Measurements from ENCODE around the gene AUTS2.

The AUTS2 gene

DNA sequence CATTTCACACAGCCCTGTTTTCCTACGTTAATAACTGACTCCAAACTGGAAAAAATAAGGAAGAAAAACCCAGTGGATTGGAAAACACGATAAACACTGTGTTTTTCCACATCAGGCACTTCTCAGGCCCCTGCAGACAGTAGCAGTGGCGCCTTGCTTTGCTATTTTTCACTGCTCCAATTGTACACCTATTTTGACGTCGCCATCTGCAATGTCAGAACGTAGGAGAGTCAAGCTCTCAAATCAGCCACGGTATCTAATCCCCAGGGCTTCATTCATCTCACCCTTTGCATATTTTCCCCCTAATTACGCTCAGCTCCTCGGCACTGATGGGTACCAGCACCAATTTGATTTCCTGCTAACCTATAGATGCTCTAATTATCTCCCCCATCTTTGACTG is 1195.5 kb downstream of the AUTS2 start:
- TF ChIP-seq, protein P1, sequence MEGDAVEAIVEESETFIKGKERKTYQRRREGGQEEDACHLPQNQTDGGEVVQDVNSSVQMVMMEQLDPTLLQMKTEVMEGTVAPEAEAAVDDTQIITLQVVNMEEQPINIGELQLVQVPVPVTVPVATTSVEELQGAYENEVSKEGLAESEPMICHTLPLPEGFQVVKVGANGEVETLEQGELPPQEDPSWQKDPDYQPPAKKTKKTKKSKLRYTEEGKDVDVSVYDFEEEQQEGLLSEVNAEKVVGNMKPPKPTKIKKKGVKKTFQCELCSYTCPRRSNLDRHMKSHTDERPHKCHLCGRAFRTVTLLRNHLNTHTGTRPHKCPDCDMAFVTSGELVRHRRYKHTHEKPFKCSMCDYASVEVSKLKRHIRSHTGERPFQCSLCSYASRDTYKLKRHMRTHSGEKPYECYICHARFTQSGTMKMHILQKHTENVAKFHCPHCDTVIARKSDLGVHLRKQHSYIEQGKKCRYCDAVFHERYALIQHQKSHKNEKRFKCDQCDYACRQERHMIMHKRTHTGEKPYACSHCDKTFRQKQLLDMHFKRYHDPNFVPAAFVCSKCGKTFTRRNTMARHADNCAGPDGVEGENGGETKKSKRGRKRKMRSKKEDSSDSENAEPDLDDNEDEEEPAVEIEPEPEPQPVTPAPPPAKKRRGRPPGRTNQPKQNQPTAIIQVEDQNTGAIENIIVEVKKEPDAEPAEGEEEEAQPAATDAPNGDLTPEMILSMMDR (IDR thresholded peaks at IDR 0.05; ENCODE audit: control insufficient read depth, extremely low read depth, insufficient read depth) = no peak
- H3K4me3 ChIP-seq (ENCODE audit: low read depth, low read length) = no peak overlapping the region
- DNase-seq (ENCODE audit: low read depth) = no peak

DNA sequence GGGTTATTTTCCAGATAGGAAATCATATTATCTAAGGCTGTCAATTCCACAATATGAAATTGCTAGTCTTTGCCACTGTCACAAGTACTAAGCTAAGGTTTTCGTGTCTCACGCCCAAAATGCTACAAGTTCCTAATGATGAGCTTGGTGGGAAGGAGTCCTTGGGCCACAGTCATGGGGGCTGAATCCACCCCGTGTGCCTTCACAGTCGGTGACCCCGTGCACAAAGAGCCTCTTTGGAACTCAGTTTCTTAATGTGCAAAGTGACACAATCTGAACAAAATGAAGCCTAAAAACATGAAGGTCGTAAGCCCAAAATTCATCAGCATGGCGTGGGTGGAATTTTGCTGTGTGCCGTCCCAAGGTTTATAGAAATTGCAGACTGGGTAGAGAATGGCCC is 1196.7 kb downstream of the AUTS2 start:
- TF ChIP-seq, protein P1 (IDR thresholded peaks at IDR 0.05; ENCODE audit: control insufficient read depth, extremely low read depth, insufficient read depth) = no peak
- H3K4me3 ChIP-seq (ENCODE audit: low read depth, low read length) = no peak overlapping the region
- DNase-seq (ENCODE audit: low read depth) = no peak

DNA sequence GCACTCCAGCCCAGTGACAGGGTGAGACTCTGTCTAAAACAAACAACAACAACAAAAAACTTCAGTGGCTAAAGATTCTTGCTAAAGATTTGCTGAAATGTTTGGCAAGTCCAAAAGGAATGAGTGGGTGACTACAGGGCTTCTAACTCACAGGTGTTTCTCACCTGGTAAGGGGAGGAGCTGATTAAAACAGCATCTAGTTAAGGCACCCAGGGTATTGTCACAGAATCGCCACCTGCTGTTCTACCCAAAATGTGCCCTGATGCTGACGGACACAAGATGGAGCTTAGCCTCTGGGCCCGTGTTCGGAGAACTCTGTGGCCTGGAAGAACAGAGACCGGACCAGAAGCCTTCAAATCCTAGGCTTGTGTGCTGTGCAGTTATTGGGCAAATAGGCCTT is 1197.7 kb downstream of the AUTS2 start:
- no peak for DNase-seq (ENCODE audit: low read depth)
- TF ChIP-seq, protein P1 (IDR thresholded peaks at IDR 0.05; ENCODE audit: control insufficient read depth, extremely low read depth, insufficient read depth) = no peak

DNA sequence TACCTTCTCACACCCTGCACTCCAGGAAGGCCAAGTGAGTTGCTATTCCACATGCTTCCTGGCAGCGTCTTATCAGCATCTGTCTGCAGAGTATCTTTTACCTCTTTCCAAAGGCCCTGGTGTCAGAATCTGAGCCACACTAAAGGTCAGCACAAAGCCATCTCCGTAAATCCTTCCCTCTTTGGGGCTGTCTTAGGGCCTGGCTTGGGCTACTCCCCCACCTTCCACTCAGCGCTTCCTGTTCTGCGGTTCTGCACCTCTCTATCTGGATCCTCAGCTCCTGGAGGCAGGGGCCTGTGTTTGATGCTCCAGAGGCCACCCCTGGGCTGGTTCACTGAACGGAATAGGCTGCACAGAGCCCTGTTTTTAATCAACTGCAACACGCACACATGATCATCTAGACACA is 1198.8 kb downstream of the AUTS2 start:
- TF ChIP-seq, protein P1 (IDR thresholded peaks at IDR 0.05; ENCODE audit: control insufficient read depth, extremely low read depth, insufficient read depth) = no peak
- no peak overlapping the region for H3K4me3 ChIP-seq (ENCODE audit: low read depth, low read length)
- no peak for DNase-seq (ENCODE audit: low read depth)

More for the DNA sequence above, 1197.7 kb downstream of the AUTS2 start:
- H3K4me3 ChIP-seq (ENCODE audit: low read depth, low read length) = no peak overlapping the region

DNA sequence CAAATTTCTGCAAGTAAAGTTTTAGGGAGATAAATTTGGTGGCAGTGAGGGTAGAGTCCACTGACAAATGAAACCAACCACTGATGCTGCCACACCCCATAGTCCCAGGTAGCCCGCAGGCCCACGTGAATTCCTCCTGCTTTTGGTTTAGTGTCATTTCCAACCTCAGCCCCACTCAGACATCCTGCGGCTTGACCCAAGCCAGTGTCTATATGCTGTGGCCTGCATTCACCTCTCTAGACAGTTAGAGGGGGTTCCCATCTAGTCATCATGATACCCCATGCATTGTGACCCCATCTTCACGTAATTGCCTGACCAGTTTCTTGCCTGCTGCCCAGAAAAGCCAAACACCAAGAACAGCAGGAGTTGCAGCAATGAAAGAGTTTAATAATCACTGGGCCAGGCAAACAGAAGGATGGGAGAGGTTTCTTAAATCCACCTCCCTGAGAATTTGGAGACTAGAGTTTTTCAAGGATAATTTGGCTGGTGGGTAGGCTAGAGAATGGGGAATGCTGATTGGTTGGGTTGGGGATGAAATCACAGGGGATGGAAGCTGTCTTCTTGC is 1201.6 kb downstream of the AUTS2 start:
- no peak overlapping the region for H3K4me3 ChIP-seq (ENCODE audit: low read depth, low read length)
- DNase-seq (ENCODE audit: low read depth) = no peak
- TF ChIP-seq, protein P1 (IDR thresholded peaks at IDR 0.05; ENCODE audit: control insufficient read depth, extremely low read depth, insufficient read depth) = no peak

DNA sequence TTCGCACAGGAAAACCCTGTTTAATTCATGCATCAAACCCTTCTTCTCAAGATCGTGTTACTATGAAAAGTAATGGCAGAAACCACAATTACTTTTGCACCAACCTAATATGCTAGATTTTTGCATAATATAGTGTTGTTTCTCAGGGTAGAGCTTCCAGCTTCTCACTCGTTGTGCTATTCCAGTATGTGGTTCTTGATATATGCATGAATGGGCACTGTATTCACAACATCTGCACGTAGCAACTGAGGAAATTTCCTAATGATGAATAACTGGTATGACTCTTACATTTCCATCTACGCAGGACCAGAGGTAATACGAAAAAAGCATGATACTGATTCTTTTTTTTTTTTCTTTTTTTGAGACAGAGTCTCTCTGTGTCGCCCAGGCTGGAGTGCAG is 1207.1 kb downstream of the AUTS2 start:
- TF ChIP-seq, protein P1 (IDR thresholded peaks at IDR 0.05; ENCODE audit: control insufficient read depth, extremely low read depth, insufficient read depth) = no peak
- DNase-seq (ENCODE audit: low read depth) = no peak
- H3K4me3 ChIP-seq (ENCODE audit: low read depth, low read length) = no peak overlapping the region

DNA sequence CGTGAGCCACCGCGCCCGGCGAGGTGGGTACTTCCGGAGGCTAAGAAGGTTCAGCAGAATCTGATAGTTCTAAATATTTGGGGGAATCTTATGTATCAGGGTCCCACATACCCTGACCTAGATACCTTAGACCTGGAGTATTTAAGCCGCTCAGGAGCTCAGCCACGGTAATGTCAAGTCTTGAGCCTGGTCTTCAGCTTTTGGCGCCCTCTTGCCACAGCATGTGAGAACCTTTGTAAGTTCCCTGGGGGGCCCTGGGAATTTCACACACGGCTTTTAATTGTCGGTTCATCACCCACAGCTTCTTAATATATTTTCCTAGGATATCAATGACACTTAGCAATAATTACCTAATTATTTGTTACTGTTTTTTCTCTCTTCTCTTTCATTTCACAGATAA is 1209.4 kb downstream of the AUTS2 start:
- DNase-seq (ENCODE audit: low read depth) = no peak
- H3K4me3 ChIP-seq (ENCODE audit: low read depth, low read length) = no peak overlapping the region
- TF ChIP-seq, protein P1 (IDR thresholded peaks at IDR 0.05; ENCODE audit: control insufficient read depth, extremely low read depth, insufficient read depth) = no peak

Measured in LNCaP clone FGC (cell line).